Astrocyte (in vitro differentiated cells and primary cell): ENCODE results near the gene CACHD1. TPM values are rescaled to one million over a fixed set of nuclear protein-coding genes. Genes with fewer than 3 reads are reported as not detected.
A peak's percentile ranks its signal among the peaks of the same experiment; 100 is the strongest.

Experiments
- DNase-seq: peaks from one replicate; pipeline ENCODE4 v3.0.0-alpha.2; 2010; ENCODE audit warnings: low read depth
- FAIRE-seq: peaks from 2 replicates; lab custom pipeline; 2011; peaks lifted over from hg19 to GRCh38; lab: Jason Lieb, UNC
- H2AFZ ChIP-seq: 2 replicates; pipeline ENCODE4 v1.6.0; 2012; ENCODE audit warnings: low read depth, low read length, inconsistent platforms
- H3K27ac ChIP-seq: 2 replicates; pipeline ENCODE4 v1.5.1; 2011; ENCODE audit warnings: low read depth, low read length, inconsistent platforms
- H3K27me3 ChIP-seq: 2 replicates; pipeline ENCODE4 v1.6.0; 2011; ENCODE audit warnings: low read length, inconsistent platforms; ENCODE audit not compliant: insufficient read depth
- H3K36me3 ChIP-seq: 2 replicates; pipeline ENCODE4 v1.5.1; 2011; ENCODE audit warnings: low read length, inconsistent platforms; ENCODE audit not compliant: insufficient read depth
- H3K4me1 ChIP-seq: 2 replicates; pipeline ENCODE4 v1.5.1; 2011; ENCODE audit warnings: low read length, inconsistent platforms; ENCODE audit not compliant: insufficient read depth
- H3K4me2 ChIP-seq: 2 replicates; pipeline ENCODE4 v1.6.0; 2012; ENCODE audit warnings: low read length, inconsistent platforms
- H3K4me3 ChIP-seq: 2 replicates; pipeline ENCODE4 v1.5.1; 2011; ENCODE audit warnings: low read depth, mild to moderate bottlenecking, low read length, inconsistent platforms; ENCODE audit not compliant: insufficient read depth
- H3K79me2 ChIP-seq: 2 replicates; pipeline ENCODE4 v1.6.0; 2012; ENCODE audit warnings: mild to moderate bottlenecking, low read length, inconsistent platforms; ENCODE audit not compliant: insufficient read depth
- H3K9ac ChIP-seq: 2 replicates; pipeline ENCODE4 v1.6.0; 2012; ENCODE audit warnings: mild to moderate bottlenecking, low read length, inconsistent platforms
- H3K9me3 ChIP-seq: 2 replicates; pipeline ENCODE4 v1.5.1; 2012; ENCODE audit warnings: low read depth, mild to moderate bottlenecking, low read length, inconsistent platforms; ENCODE audit not compliant: insufficient read depth
- H4K20me1 ChIP-seq: 2 replicates; pipeline ENCODE4 v1.6.0; 2012; ENCODE audit warnings: low read length, inconsistent platforms; ENCODE audit not compliant: insufficient read depth
- H3K27ac Mint-ChIP-seq: one replicate; pipeline ENCODE4 v1.8.0; 2021; ENCODE audit warnings: mild to moderate bottlenecking, mixed read lengths; ENCODE audit not compliant: unreplicated experiment
- H3K27me3 Mint-ChIP-seq: one replicate; pipeline ENCODE4 v1.8.0; 2021; ENCODE audit warnings: low read depth, mixed read lengths; ENCODE audit not compliant: unreplicated experiment
- H3K36me3 Mint-ChIP-seq: one replicate; pipeline ENCODE4 v1.8.0; 2021; ENCODE audit warnings: low read depth, mixed read lengths; ENCODE audit not compliant: unreplicated experiment
- H3K4me1 Mint-ChIP-seq: one replicate; pipeline ENCODE4 v1.8.0; 2021; ENCODE audit warnings: low read depth, mixed read lengths; ENCODE audit not compliant: unreplicated experiment
- H3K4me3 Mint-ChIP-seq: one replicate; pipeline ENCODE4 v1.8.0; 2021; ENCODE audit warnings: mild to moderate bottlenecking, moderate library complexity, mixed read lengths; ENCODE audit not compliant: unreplicated experiment
- H3K9me3 Mint-ChIP-seq: one replicate; pipeline ENCODE4 v1.8.0; 2021; ENCODE audit warnings: mild to moderate bottlenecking, mixed read lengths; ENCODE audit not compliant: unreplicated experiment
- EZH2 ChIP-seq: IDR thresholded peaks from 2 replicates; pipeline ENCODE4 v1.6.1; 2012; ENCODE audit warnings: mild to moderate bottlenecking, low read length, inconsistent platforms; ENCODE audit not compliant: insufficient read depth
- total RNA-seq: library from RNA; stranded (reverse); gene quantifications from 2 replicates; pipeline ENCODE4 v1.2.1, GENCODE V29; 2021
- TF ChIP-seq, protein P1 (sequence below): IDR thresholded peaks from 2 replicates; pipeline ENCODE4 v1.5.1; 2011; ENCODE audit warnings: low read depth, mild to moderate bottlenecking, inconsistent platforms, low read length, moderate library complexity; ENCODE audit not compliant: insufficient read depth

The CACHD1 gene
- total RNA-seq, 1 donor from 2014 or later, result 21.2 TPM

DNA sequence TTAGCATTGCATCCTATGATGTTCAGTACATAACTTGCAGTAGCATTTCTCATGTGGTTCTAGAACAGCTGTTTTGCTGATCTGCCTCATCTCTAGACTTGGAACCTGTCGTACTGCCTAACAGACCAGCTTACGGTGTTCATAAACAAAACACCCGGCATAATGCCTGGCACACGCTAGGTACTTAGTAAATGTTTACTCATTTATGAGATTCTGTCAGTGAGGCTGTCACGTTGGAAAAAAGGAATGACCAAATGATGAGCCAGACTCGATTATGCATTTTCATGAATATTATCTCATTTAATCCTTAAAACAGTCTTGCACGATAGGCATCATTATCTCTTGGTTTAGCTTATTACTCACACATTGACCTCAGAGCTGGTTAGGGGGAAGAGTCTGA, 46.4 kb downstream of the CACHD1 start:
- Mint-ChIP-seq H3K27ac (peak overlapping the region; percentile 11), H3K27me3 (no peaks in the 10 kb centered on the region), H3K9me3 (no peaks in the 10 kb centered on the region), H3K4me3 (no peak overlapping the region), H3K36me3 (no peaks in the 10 kb centered on the region), H3K4me1 (peaks cover 64% of the 10 kb centered on the region)
- no peak overlapping the region for H2AFZ ChIP-seq
- no peaks in the 10 kb centered on the region for H3K27me3 ChIP-seq
- H3K9me3 ChIP-seq, result no peaks in the 10 kb centered on the region
- H3K79me2 ChIP-seq, result peaks cover 6% of the 10 kb centered on the region
- peak; percentile 26 for DNase-seq
- peak overlapping the region; percentile 50 for H3K4me2 ChIP-seq
- H3K4me3 ChIP-seq, result no peak overlapping the region
- H3K36me3 ChIP-seq, result no peaks in the 10 kb centered on the region
- peak; percentile 85 for FAIRE-seq
- TF ChIP-seq, protein P1, sequence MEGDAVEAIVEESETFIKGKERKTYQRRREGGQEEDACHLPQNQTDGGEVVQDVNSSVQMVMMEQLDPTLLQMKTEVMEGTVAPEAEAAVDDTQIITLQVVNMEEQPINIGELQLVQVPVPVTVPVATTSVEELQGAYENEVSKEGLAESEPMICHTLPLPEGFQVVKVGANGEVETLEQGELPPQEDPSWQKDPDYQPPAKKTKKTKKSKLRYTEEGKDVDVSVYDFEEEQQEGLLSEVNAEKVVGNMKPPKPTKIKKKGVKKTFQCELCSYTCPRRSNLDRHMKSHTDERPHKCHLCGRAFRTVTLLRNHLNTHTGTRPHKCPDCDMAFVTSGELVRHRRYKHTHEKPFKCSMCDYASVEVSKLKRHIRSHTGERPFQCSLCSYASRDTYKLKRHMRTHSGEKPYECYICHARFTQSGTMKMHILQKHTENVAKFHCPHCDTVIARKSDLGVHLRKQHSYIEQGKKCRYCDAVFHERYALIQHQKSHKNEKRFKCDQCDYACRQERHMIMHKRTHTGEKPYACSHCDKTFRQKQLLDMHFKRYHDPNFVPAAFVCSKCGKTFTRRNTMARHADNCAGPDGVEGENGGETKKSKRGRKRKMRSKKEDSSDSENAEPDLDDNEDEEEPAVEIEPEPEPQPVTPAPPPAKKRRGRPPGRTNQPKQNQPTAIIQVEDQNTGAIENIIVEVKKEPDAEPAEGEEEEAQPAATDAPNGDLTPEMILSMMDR, result no peak
- no peak for TF ChIP-seq EZH2
- H3K9ac ChIP-seq, result peak overlapping the region; percentile 2
- H3K27ac ChIP-seq, result no peak overlapping the region
- H3K4me1 ChIP-seq, result peaks cover 50% of the 10 kb centered on the region
- no peaks in the 10 kb centered on the region for H4K20me1 ChIP-seq

DNA sequence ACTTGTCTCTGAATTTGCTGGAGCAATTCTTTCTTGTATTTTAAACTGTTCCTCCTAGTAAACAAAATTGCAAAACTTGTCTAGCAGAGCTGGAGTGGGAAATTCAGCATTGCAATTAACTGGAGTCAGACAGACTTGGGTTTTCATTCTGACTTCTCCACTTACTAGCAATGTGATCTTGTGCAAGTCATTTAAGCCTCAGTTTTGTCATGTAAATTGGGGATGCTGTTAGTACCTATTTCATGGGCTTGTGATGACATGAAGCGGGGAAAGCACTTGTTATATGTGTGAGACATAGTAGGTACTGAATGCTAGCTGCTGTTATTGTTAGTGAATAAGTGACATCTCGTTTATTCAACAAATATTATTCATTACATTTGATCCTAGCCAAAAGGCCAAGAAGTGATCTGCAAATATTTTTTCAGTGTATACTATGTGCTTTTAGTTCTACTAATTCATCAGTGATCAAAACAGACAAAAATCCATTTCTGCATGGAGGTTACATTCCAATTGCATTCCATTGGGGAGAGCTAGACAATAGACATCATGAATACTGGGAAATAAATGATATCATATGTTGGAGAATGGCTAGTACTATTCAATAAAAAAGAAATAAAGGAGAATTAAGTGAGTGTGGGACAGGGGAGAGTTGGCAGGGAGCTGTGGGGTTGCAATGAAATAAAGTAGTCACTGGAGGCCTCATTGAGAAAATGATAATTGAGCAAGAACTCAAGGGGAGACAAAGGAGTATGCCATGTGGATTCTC, 47.1 kb downstream of the CACHD1 start:
- TF ChIP-seq, protein P1, result no peak
- no peak for TF ChIP-seq EZH2
- Histone ChIP-seq H2AFZ (no peak overlapping the region), H3K4me3 (no peak overlapping the region), H3K27ac (peak overlapping the region; percentile 70), H3K9me3 (no peaks in the 10 kb centered on the region), H3K4me1 (peaks cover 50% of the 10 kb centered on the region), H3K36me3 (no peaks in the 10 kb centered on the region), H3K27me3 (no peaks in the 10 kb centered on the region), H4K20me1 (no peaks in the 10 kb centered on the region), H3K79me2 (peaks cover 6% of the 10 kb centered on the region), H3K9ac (peak overlapping the region; percentile 50), H3K4me2 (peak overlapping the region; percentile 50)
- Mint-ChIP-seq H3K27ac (peak overlapping the region; percentile 99), H3K36me3 (no peaks in the 10 kb centered on the region), H3K4me3 (peak overlapping the region; percentile 37), H3K4me1 (peaks cover 64% of the 10 kb centered on the region), H3K27me3 (no peaks in the 10 kb centered on the region), H3K9me3 (no peaks in the 10 kb centered on the region)
- FAIRE-seq (peak; percentile 92), DNase-seq (peak; percentile 76)

DNA sequence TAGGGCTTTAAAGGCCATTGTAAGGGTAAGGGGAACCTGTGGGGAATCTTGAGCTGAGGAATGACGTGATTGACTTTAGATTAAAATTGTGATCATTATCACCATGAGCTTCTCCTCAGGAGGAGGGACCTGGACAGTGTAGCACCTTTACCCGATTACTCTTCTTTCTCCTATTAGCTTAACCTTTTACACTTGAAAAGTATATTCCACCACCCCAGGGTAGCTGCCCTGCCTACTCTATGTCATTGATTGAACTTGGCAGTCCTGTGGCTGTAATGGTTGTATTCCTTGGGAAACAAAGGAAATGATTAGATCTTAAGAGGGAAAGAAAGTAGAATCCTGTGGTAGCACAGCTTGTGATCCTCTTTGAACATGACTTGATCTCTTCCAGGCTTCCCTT, 47.7 kb downstream of the CACHD1 start:
- no peaks in the 10 kb centered on the region for H3K27me3 Mint-ChIP-seq
- H3K4me3 ChIP-seq, result no peak overlapping the region
- peak; percentile 64 for FAIRE-seq
- no peaks in the 10 kb centered on the region for H3K9me3 Mint-ChIP-seq
- H3K9ac ChIP-seq, result peak overlapping the region; percentile 15
- peak overlapping the region; percentile 99 for H3K27ac Mint-ChIP-seq
- H3K27ac ChIP-seq, result peak overlapping the region; percentile 70
- no peak for DNase-seq
- H3K27me3 ChIP-seq, result no peaks in the 10 kb centered on the region
- peak overlapping the region; percentile 50 for H3K4me2 ChIP-seq
- peaks cover 6% of the 10 kb centered on the region for H3K79me2 ChIP-seq
- H3K4me1 ChIP-seq, result peaks cover 50% of the 10 kb centered on the region
- H3K4me3 Mint-ChIP-seq, result no peak overlapping the region
- H2AFZ ChIP-seq, result no peak overlapping the region
- no peaks in the 10 kb centered on the region for H3K36me3 Mint-ChIP-seq
- H3K9me3 ChIP-seq, result no peaks in the 10 kb centered on the region
- no peaks in the 10 kb centered on the region for H4K20me1 ChIP-seq
- TF ChIP-seq, protein P1, result no peak
- peaks cover 61% of the 10 kb centered on the region for H3K4me1 Mint-ChIP-seq
- no peaks in the 10 kb centered on the region for H3K36me3 ChIP-seq
